NCI-H524 (cell line): ENCODE data around the gene MSS51.
A peak's percentile ranks its signal among the peaks of the same experiment; 100 is the strongest.

Source experiments
- DNase-seq, 2 experiments: peaks; one replicate each; lab custom pipeline; 2025; lab: John Stamatoyannopoulos, UW

The MSS51 gene

GRCh38 chr10:73433538-73433867, at the start of gene MSS51:
TSS of gene MSS51 (minus strand) at chr10:73433561. CDS start at chr10:73428284, 5,277 bp downstream.
- no peak for DNase-seq

GRCh38 chr10:73480158-73480557, 46.8 kb upstream of the MSS51 start:
- DNase-seq: no peak

GRCh38 chr10:73478636-73479035, 45.3 kb upstream of the MSS51 start:
- no peak for DNase-seq

GRCh38 chr10:73471226-73471625, 37.9 kb upstream of the MSS51 start:
- no peak for DNase-seq

GRCh38 chr10:73469579-73469978, 36.2 kb upstream of the MSS51 start:
- DNase-seq: no peak

- no peak for DNase-seq
Measured at GRCh38 chr10:73467206-73467605, 33.8 kb upstream of the MSS51 start.

GRCh38 chr10:73465978-73466726, 32.8 kb upstream of the MSS51 start:
- no peak for DNase-seq

- no peak for DNase-seq
Measured at GRCh38 chr10:73460897-73461296, 27.5 kb upstream of the MSS51 start.

- DNase-seq: no peak
Measured at GRCh38 chr10:73459683-73460314, 26.4 kb upstream of the MSS51 start.

- no peak for DNase-seq
Measured at GRCh38 chr10:73456187-73456890, 23.0 kb upstream of the MSS51 start.

GRCh38 chr10:73449113-73449512, 15.8 kb upstream of the MSS51 start:
- no peak for DNase-seq

GRCh38 chr10:73448384-73448783, 15.0 kb upstream of the MSS51 start:
- DNase-seq: no peak

GRCh38 chr10:73446926-73447325, 13.6 kb upstream of the MSS51 start:
- no peak for DNase-seq

- no peak for DNase-seq
Measured at GRCh38 chr10:73444457-73444856, 11.1 kb upstream of the MSS51 start.

GRCh38 chr10:73439605-73440312, 6.4 kb upstream of the MSS51 start:
- no peak for DNase-seq

GRCh38 chr10:73439055-73439454, 5.7 kb upstream of the MSS51 start:
- no peak for DNase-seq

- no peak for DNase-seq
Measured at GRCh38 chr10:73432646-73433537, 469 bp downstream of the MSS51 start.

- no peak for DNase-seq
Measured at GRCh38 chr10:73426318-73426717, 7.0 kb downstream of the MSS51 start.

- DNase-seq: peak in 1 of 2 experiments; percentile 0
Measured at GRCh38 chr10:73424478-73424877, 8.9 kb downstream of the MSS51 start.

- DNase-seq: no peak
Measured at GRCh38 chr10:73423309-73423708, 10.1 kb downstream of the MSS51 start.

- no peak for DNase-seq
Measured at GRCh38 chr10:73416571-73416970, 16.8 kb downstream of the MSS51 start.
